Keratinocyte (primary cell): ENCODE measurements around the gene SAMD11. TPM values are rescaled to one million over a fixed set of nuclear protein-coding genes. Genes with fewer than 3 reads are reported as not detected.

Source experiments
- DNase-seq: peaks from one replicate; pipeline ENCODE4 v3.0.0-alpha.2; 2011; ENCODE audit warnings: low read depth, missing footprints, low spot score
- FAIRE-seq: peaks from 2 replicates; lab custom pipeline; 2011; peaks lifted over from hg19 to GRCh38; lab: Jason Lieb, UNC
- H2AFZ ChIP-seq: 2 replicates; pipeline ENCODE4 v1.6.0; 2012; ENCODE audit warnings: low read length, control low read depth, inconsistent platforms; ENCODE audit not compliant: control insufficient read depth
- H3K27ac ChIP-seq: 2 replicates; pipeline ENCODE4 v1.5.1; 2011; ENCODE audit warnings: low read length; ENCODE audit not compliant: control insufficient read depth, insufficient read depth
- H3K27me3 ChIP-seq: 3 replicates; pipeline ENCODE4 v1.6.0; 2011; ENCODE audit warnings: low read length; ENCODE audit not compliant: control insufficient read depth, insufficient read depth; ENCODE audit errors: extremely low read depth
- H3K36me3 ChIP-seq, 2 experiments: 2 replicates in 1 of 2; 3 replicates in 1 of 2; pipeline ENCODE4 v1.5.1; 2011; ENCODE audit warnings: low read length in 2 of 2, mild to moderate bottlenecking in 1 of 2; ENCODE audit not compliant: control insufficient read depth in 2 of 2, insufficient read depth in 2 of 2; ENCODE audit errors: extremely low read depth in 1 of 2
- H3K4me1 ChIP-seq: 3 replicates; pipeline ENCODE4 v1.5.1; 2011; ENCODE audit warnings: low read length; ENCODE audit not compliant: control insufficient read depth, insufficient read depth; ENCODE audit errors: extremely low read depth
- H3K4me2 ChIP-seq: 3 replicates; pipeline ENCODE4 v1.6.0; 2011; ENCODE audit warnings: low read depth, low read length; ENCODE audit not compliant: control insufficient read depth, insufficient read depth; ENCODE audit errors: extremely low read depth
- H3K4me3 ChIP-seq, 3 experiments: fragments of 200-600 bp in 1 of 3; sonication (generic) in 1 of 3; 2 replicates in 2 of 3; 3 replicates in 1 of 3; pipeline ENCODE4 v1.5.1; 2011 to 2016; ENCODE audit warnings: low read length in 3 of 3, mild to moderate bottlenecking in 3 of 3, control low read depth in 2 of 3, inconsistent platforms in 1 of 3, low read depth in 1 of 3, mixed read lengths in 1 of 3, mixed run types in 1 of 3, moderate library complexity in 1 of 3; ENCODE audit not compliant: control insufficient read depth in 2 of 3, insufficient read depth in 2 of 3; ENCODE audit errors: extremely low read depth in 1 of 3
- H3K79me2 ChIP-seq: 2 replicates; pipeline ENCODE4 v1.6.0; 2012; ENCODE audit warnings: low read length; ENCODE audit not compliant: control insufficient read depth, insufficient read depth
- H3K9ac ChIP-seq: 3 replicates; pipeline ENCODE4 v1.6.0; 2011; ENCODE audit warnings: low read length; ENCODE audit not compliant: control insufficient read depth, insufficient read depth; ENCODE audit errors: extremely low read depth
- H3K9me1 ChIP-seq: 3 replicates; pipeline ENCODE4 v1.6.0; 2011; ENCODE audit warnings: low read length; ENCODE audit not compliant: control insufficient read depth, insufficient read depth; ENCODE audit errors: extremely low read depth
- H3K9me3 ChIP-seq: 2 replicates; pipeline ENCODE4 v1.5.1; 2012; ENCODE audit warnings: low read depth, low read length; ENCODE audit not compliant: control insufficient read depth
- H4K20me1 ChIP-seq: 3 replicates; pipeline ENCODE4 v1.6.0; 2011; ENCODE audit warnings: low read length; ENCODE audit not compliant: control insufficient read depth, insufficient read depth; ENCODE audit errors: extremely low read depth
- CTCF ChIP-seq, 3 experiments: IDR thresholded peaks in 1 of 3; conservative IDR thresholded peaks in 1 of 3; optimal IDR thresholded peaks in 1 of 3; 2 replicates in 2 of 3; 3 replicates in 1 of 3; pipeline versions ENCODE3 to v1.5.1; 2011; ENCODE audit warnings: low read length in 3 of 3, mild to moderate bottlenecking in 3 of 3, moderate library complexity in 2 of 3, control low read depth in 1 of 3, inconsistent platforms in 1 of 3; ENCODE audit not compliant: insufficient read depth in 2 of 3; ENCODE audit errors: extremely low read depth in 1 of 3
- EZH2 ChIP-seq: IDR thresholded peaks from one replicate; pipeline ENCODE4 v1.6.1; 2012; ENCODE audit warnings: inconsistent platforms, mild to moderate bottlenecking, low read length, moderate library complexity
- dilution Hi-C: fragments of 300-500 bp; cut with MboI; formaldehyde crosslinking; loops from one replicate; pipeline ENCODE4 v1.7.0; 2020; ENCODE audit warnings: low sequenced_read_pairs; ENCODE audit not compliant: extremely low pct_ligation_motif_present
- polyA plus RNA-seq, 5 experiments: library from polyadenylated mRNA; depleted of rRNA in 3 of 5; stranded (reverse) in 3 of 5; stranded (forward) in 1 of 5; unstranded in 1 of 5; fragments of >200 nt; gene quantifications; 1 replicate in 1 of 5; 2 replicates in 3 of 5; 3 replicates in 1 of 5; pipeline versions ENCODE4 v1.2.1 to v1.2.3, GENCODE V29; 2011 to 2012; ENCODE audit warnings: missing spikeins in 2 of 5, low read depth in 1 of 5, low replicate concordance in 1 of 5

SAMD11 gene
- polyA plus RNA-seq, 1 donor (not counting 4 experiments of a cell fraction or from before 2014, with no cell fraction given) = not detected

- dilution Hi-C loops = no loop called here
- H3K4me2 ChIP-seq = no peak overlapping the region
Observed at GRCh38 chr1:942864-943533, 19.3 kb downstream of the SAMD11 start.

DNA sequence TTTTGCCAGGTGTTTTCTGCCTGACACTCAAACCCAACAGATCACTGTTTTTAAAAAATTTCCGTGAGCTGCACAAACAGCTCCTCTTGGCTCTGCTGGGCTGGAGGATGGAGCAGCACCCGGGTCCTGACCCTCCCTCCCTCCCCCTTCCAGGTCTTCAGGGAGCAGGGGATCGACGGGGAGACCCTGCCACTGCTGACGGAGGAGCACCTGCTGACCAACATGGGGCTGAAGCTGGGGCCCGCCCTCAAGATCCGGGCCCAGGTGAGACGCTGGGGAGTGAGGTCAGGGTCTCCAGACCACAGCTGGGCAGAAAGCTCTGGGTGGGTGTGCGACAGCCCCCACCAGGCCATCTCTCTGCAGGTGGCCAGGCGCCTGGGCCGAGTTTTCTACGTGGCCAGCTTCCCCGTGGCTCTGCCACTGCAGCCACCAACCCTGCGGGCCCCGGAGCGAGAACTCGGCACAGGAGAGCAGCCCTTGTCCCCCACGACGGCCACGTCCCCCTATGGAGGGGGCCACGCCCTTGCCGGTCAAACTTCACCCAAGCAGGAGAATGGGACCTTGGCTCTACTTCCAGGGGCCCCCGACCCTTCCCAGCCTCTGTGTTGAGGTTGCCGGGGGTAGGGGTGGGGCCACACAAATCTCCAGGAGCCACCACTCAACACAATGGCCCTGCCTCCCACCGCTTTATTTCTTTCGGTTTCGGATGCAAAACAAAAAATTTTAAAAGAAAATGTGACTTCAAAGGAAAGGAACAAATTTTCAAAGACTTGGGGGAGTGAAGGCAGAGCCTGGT, 20.0 kb downstream of the SAMD11 start:
- FAIRE-seq (no peak), DNase-seq (no peak)
- Histone ChIP-seq H3K4me1 (peaks cover 11% of the 10 kb centered on the region), H3K4me2 (no peak overlapping the region), H4K20me1 (no peaks in the 10 kb centered on the region), H3K27me3 (peaks cover 47% of the 10 kb centered on the region), H3K9me1 (no peaks in the 10 kb centered on the region), H3K9me3 (no peaks in the 10 kb centered on the region), H3K4me3 (no peak overlapping the region), H3K36me3 (peaks cover 16 to 26% of the 10 kb centered on the region in 2 experiments), H3K79me2 (no peaks in the 10 kb centered on the region), H3K27ac (no peak overlapping the region), H3K9ac (no peak overlapping the region), H2AFZ (no peak overlapping the region)
- dilution Hi-C loops = no loop called here
- TF ChIP-seq EZH2 = no peak
- TF ChIP-seq CTCF (optimal IDR thresholded peaks at IDR 0.05 in 1 of 3, IDR thresholded peaks at IDR 0.05 in 1 of 3, conservative IDR thresholded peaks at IDR 0.05 in 1 of 3; ENCODE audit: extremely low read depth in 1 of 3, insufficient read depth in 2 of 3, low read length in 3 of 3) = no peak

More at GRCh38 chr1:942864-943533, 19.3 kb downstream of the SAMD11 start:
- Histone ChIP-seq H3K27ac (no peak overlapping the region), H3K27me3 (peaks cover 53% of the 10 kb centered on the region), H2AFZ (no peak overlapping the region), H3K9ac (no peak overlapping the region), H3K4me3 (no peak overlapping the region), H3K9me3 (no peaks in the 10 kb centered on the region), H3K79me2 (no peaks in the 10 kb centered on the region), H4K20me1 (no peaks in the 10 kb centered on the region), H3K4me1 (peaks cover 11% of the 10 kb centered on the region), H3K36me3 (peaks cover 12 to 19% of the 10 kb centered on the region in 2 experiments), H3K9me1 (no peaks in the 10 kb centered on the region)
- DNase-seq (no peak), FAIRE-seq (no peak)
- peak; percentile 84 for TF ChIP-seq EZH2
- no peak for TF ChIP-seq CTCF (optimal IDR thresholded peaks at IDR 0.05 in 1 of 3, IDR thresholded peaks at IDR 0.05 in 1 of 3, conservative IDR thresholded peaks at IDR 0.05 in 1 of 3; ENCODE audit: extremely low read depth in 1 of 3, insufficient read depth in 2 of 3, low read length in 3 of 3)
